Measurements from ENCODE around the gene NAA30. TPM values are rescaled to one million over a fixed set of nuclear protein-coding genes. Genes with fewer than 3 reads are reported as not detected.
A peak's percentile ranks its signal among the peaks of the same experiment; 100 is the strongest.

NAA30 gene
- total RNA-seq, 1 donor from 2014 or later, result 20.0 TPM

- TF ChIP-seq CTCF (IDR thresholded peaks at IDR 0.05; ENCODE audit: insufficient read depth, low read length, severe bottlenecking), result no peak
These were observed 23.5 kb downstream of the NAA30 start for GRCh38 chr14:57413849-57414248.

GRCh38 chr14:57417228-57417627 is 26.8 kb downstream of the NAA30 start:
- Histone ChIP-seq H3K27me3 (ENCODE audit: control insufficient read depth, insufficient read depth, low read length) (no peaks in the 10 kb centered on the region), H3K4me3 (ENCODE audit: low read depth, low read length) (no peak overlapping the region), H3K36me3 (ENCODE audit: control insufficient read depth, insufficient read depth, low read length) (no peaks in the 10 kb centered on the region)
- DNase-seq (ENCODE audit: low read depth) (no peak), FAIRE-seq (no peak)
- TF ChIP-seq CTCF (IDR thresholded peaks at IDR 0.05; ENCODE audit: insufficient read depth, low read length, severe bottlenecking), result no peak

More at GRCh38 chr14:57413849-57414248, 23.5 kb downstream of the NAA30 start:
- Histone ChIP-seq H3K36me3 (ENCODE audit: control insufficient read depth, insufficient read depth, low read length) (peaks cover 2% of the 10 kb centered on the region), H3K27me3 (ENCODE audit: control insufficient read depth, insufficient read depth, low read length) (no peaks in the 10 kb centered on the region), H3K4me3 (ENCODE audit: low read depth, low read length) (no peak overlapping the region)
- DNase-seq (ENCODE audit: low read depth) (no peak), FAIRE-seq (no peak)

- DNase-seq (ENCODE audit: low read depth), result no peak
- no peak for TF ChIP-seq CTCF (IDR thresholded peaks at IDR 0.05; ENCODE audit: insufficient read depth, low read length, severe bottlenecking)
- Histone ChIP-seq H3K4me3 (ENCODE audit: low read depth, low read length) (no peak overlapping the region), H3K36me3 (ENCODE audit: control insufficient read depth, insufficient read depth, low read length) (no peaks in the 10 kb centered on the region), H3K27me3 (ENCODE audit: control insufficient read depth, insufficient read depth, low read length) (peaks cover 1% of the 10 kb centered on the region)
- no peak for FAIRE-seq
These were observed 28.6 kb downstream of the NAA30 start for GRCh38 chr14:57418999-57419398.

- Histone ChIP-seq H3K27me3 (ENCODE audit: control insufficient read depth, insufficient read depth, low read length) (peaks cover 1% of the 10 kb centered on the region), H3K4me3 (ENCODE audit: low read depth, low read length) (no peak overlapping the region), H3K36me3 (ENCODE audit: control insufficient read depth, insufficient read depth, low read length) (no peaks in the 10 kb centered on the region)
- FAIRE-seq, result no peak
- no peak for DNase-seq (ENCODE audit: low read depth)
- TF ChIP-seq CTCF (IDR thresholded peaks at IDR 0.05; ENCODE audit: insufficient read depth, low read length, severe bottlenecking), result no peak
These were observed 29.6 kb downstream of the NAA30 start for GRCh38 chr14:57420033-57420432.

GRCh38 chr14:57420986-57421385 is 30.6 kb downstream of the NAA30 start:
- DNase-seq (ENCODE audit: low read depth) (peak; percentile 14), FAIRE-seq (no peak)
- Histone ChIP-seq H3K4me3 (ENCODE audit: low read depth, low read length) (no peak overlapping the region), H3K36me3 (ENCODE audit: control insufficient read depth, insufficient read depth, low read length) (no peaks in the 10 kb centered on the region), H3K27me3 (ENCODE audit: control insufficient read depth, insufficient read depth, low read length) (peaks cover 1% of the 10 kb centered on the region)
- TF ChIP-seq CTCF (IDR thresholded peaks at IDR 0.05; ENCODE audit: insufficient read depth, low read length, severe bottlenecking), result no peak

GRCh38 chr14:57435923-57436322 is 45.5 kb downstream of the NAA30 start:
- no peak for TF ChIP-seq CTCF (IDR thresholded peaks at IDR 0.05; ENCODE audit: insufficient read depth, low read length, severe bottlenecking)
- no peak for DNase-seq (ENCODE audit: low read depth)
- FAIRE-seq, result no peak
- Histone ChIP-seq H3K4me3 (ENCODE audit: low read depth, low read length) (no peak overlapping the region), H3K36me3 (ENCODE audit: control insufficient read depth, insufficient read depth, low read length) (no peaks in the 10 kb centered on the region), H3K27me3 (ENCODE audit: control insufficient read depth, insufficient read depth, low read length) (no peaks in the 10 kb centered on the region)
